Mucosa of rectum (tissue), 2 donors: ENCODE results near the gene SLC38A4.

Experiments
- H3K27ac ChIP-seq, 2 donors: one replicate each; pipeline ENCODE4 v1.7.0; 2013; ENCODE audit warnings: inconsistent platforms in 2 of 2, low read depth in 2 of 2, low read length in 2 of 2
- H3K27me3 ChIP-seq, 2 donors: one replicate each; pipeline ENCODE4 v1.7.0; 2013; ENCODE audit warnings: low read length in 2 of 2; ENCODE audit not compliant: control insufficient read depth in 2 of 2, insufficient read depth in 2 of 2
- H3K36me3 ChIP-seq, 2 donors: one replicate each; pipeline ENCODE4 v1.7.0; 2013; ENCODE audit warnings: low read length in 2 of 2; ENCODE audit not compliant: control insufficient read depth in 2 of 2, insufficient read depth in 2 of 2
- H3K4me1 ChIP-seq, 2 donors: one replicate each; pipeline ENCODE4 v1.7.0; 2013; ENCODE audit warnings: low read length in 2 of 2, mild to moderate bottlenecking in 1 of 2; ENCODE audit not compliant: control insufficient read depth in 2 of 2, insufficient read depth in 2 of 2
- H3K4me3 ChIP-seq, 2 donors: one replicate each; pipeline ENCODE4 v1.7.0; 2013; ENCODE audit warnings: low read length in 2 of 2
- H3K9ac ChIP-seq, 2 donors: one replicate each; pipeline ENCODE4 v1.7.0; 2013; ENCODE audit warnings: low read length in 2 of 2, low read depth in 1 of 2, mild to moderate bottlenecking in 1 of 2
- H3K9me3 ChIP-seq, 2 donors: one replicate each; pipeline ENCODE4 v1.7.0; 2013; ENCODE audit warnings: low read length in 2 of 2; ENCODE audit not compliant: control insufficient read depth in 2 of 2
- donor health status: healthy.
- donor health status: Normal muscosa, but diverticular disease.

Gene SLC38A4

GRCh38 chr12:46723629-46724419, 102.0 kb downstream of the SLC38A4 start:
- no peak overlapping the region for H3K9ac ChIP-seq
- H3K27ac ChIP-seq = no peak overlapping the region

DNA sequence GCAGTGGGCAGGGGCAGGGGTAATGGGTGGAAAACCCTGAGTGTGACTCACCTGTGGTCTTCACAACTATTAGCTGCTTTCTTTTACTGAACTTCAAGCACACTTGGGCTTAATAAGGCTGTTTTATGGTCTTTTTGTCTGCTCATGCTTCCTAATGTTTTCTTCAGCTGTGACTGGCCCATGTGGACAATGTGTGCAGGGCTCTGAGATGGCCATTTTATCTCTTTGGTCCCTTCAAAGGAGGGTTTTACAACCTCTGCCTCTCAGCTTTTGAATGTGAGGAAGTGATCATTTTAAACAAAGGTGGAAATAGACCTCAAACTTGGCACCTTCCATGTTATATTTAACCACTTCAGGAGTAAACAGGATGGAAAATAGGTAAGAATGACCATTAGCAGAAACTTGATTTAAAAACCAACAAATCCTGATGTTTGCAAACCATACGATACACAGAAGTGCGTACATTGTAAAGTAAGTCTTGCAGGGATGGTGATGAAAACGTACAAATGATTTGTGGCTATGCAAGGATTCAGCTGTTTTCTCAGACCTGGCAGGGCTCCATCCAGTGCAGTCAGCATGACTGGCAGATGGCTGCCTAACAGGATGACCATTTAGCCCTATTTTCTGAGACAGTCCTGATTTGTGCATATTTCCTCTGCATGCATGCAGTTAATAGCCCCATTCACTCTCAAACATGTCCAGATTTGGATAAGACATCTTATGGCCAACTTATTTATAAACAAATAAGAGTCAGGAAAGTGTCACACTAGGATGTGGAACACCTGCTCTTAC, 103.2 kb downstream of the SLC38A4 start:
- Histone ChIP-seq H3K27me3 (no peaks in the 10 kb centered on the region), H3K27ac (no peak overlapping the region), H3K4me1 (no peaks in the 10 kb centered on the region), H3K9me3 (no peaks in the 10 kb centered on the region), H3K9ac (no peak overlapping the region), H3K4me3 (no peak overlapping the region), H3K36me3 (no peaks in the 10 kb centered on the region)

More at GRCh38 chr12:46723629-46724419, 102.0 kb downstream of the SLC38A4 start:
- H3K36me3 ChIP-seq = no peaks in the 10 kb centered on the region
- no peaks in the 10 kb centered on the region for H3K4me1 ChIP-seq
- H3K27me3 ChIP-seq = no peaks in the 10 kb centered on the region
- H3K4me3 ChIP-seq = no peak overlapping the region
- no peaks in the 10 kb centered on the region for H3K9me3 ChIP-seq

GRCh38 chr12:46718495-46718894, 107.3 kb downstream of the SLC38A4 start:
- Histone ChIP-seq H3K4me1 (no peaks in the 10 kb centered on the region), H3K4me3 (no peak overlapping the region), H3K27ac (no peak overlapping the region), H3K27me3 (no peaks in the 10 kb centered on the region), H3K36me3 (no peaks in the 10 kb centered on the region), H3K9ac (no peak overlapping the region), H3K9me3 (no peaks in the 10 kb centered on the region)

DNA sequence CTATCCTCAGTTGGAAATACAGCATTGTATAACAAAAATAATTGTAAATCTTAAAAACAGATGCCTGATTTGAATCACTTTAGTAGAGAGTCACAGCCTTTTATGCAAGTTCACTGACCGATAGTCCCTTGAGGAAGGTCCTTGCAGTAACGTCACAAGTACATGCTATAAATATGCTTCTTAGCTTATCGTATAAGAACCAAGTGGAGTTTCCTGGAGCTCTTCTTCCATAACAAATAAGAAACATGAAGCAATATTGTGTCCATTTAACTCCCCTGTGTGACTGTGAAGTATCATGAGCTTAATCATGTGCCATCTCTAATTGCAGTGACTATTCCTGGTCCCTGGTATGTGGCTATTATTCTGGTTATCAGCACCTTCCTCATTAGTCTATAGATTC, 107.9 kb downstream of the SLC38A4 start:
- H3K27ac ChIP-seq = no peak overlapping the region
- no peaks in the 10 kb centered on the region for H3K9me3 ChIP-seq

DNA sequence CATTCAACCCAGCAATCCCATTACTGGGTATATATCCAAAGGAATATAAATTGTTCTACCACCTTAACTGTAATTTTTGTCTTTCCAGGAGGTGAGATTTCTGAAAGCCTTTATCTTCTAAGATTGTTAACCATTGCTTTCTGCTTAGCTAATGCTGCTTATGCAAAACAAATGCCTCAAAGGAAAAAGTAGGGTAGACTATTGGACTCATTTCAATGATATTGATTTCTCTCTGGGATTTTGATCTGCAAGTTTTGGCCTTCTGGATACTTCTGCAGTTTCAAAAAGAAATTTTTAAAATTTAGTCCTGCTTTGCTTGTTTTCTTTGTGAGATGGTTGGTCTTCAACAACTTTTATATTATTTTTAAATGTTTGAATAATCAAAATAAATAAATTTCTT, 108.6 kb downstream of the SLC38A4 start:
- Histone ChIP-seq H3K4me1 (no peaks in the 10 kb centered on the region), H3K27me3 (no peaks in the 10 kb centered on the region), H3K36me3 (no peaks in the 10 kb centered on the region), H3K9me3 (no peaks in the 10 kb centered on the region), H3K9ac (no peak overlapping the region), H3K27ac (no peak overlapping the region), H3K4me3 (no peak overlapping the region)

More for the DNA sequence above, 107.9 kb downstream of the SLC38A4 start:
- Histone ChIP-seq H3K9ac (no peak overlapping the region), H3K27me3 (no peaks in the 10 kb centered on the region), H3K4me1 (no peaks in the 10 kb centered on the region), H3K36me3 (no peaks in the 10 kb centered on the region), H3K4me3 (no peak overlapping the region)
